WTC11 (cell line): ENCODE data around the gene OR11A1. TPM values are rescaled to one million over a fixed set of nuclear protein-coding genes. Genes with fewer than 3 reads are reported as not detected.

ENCODE experiments used
- ATAC-seq: fragments of 200-7000 bp; cut with Tn5 transposase; 2 replicates; pipeline ENCODE4 v1.10.0; 2021; ENCODE audit warnings: mild to moderate bottlenecking, moderate library complexity
- CTCF ChIA-PET: fragments of 300-600 bp; sonication (Branson Sonifier 250); formaldehyde crosslinking; loops from one replicate; lab custom pipeline; 2021; ENCODE audit warnings: antibody characterized with exemption; lab: Charles Lee
- POLR2A ChIA-PET: fragments of 350-600 bp; sonication (Branson Sonifier 250); formaldehyde crosslinking; loops from one replicate; lab custom pipeline; 2021; ENCODE audit warnings: antibody characterized with exemption; lab: Charles Lee
- DNase-seq: peaks from one replicate; pipeline ENCODE4 v3.0.0; 2021; ENCODE audit warnings: low spot score
- H3K27ac Mint-ChIP-seq: 2 replicates; pipeline ENCODE4 v1.8.0; 2021; ENCODE audit warnings: mixed read lengths
- H3K27me3 Mint-ChIP-seq: 2 replicates; pipeline ENCODE4 v1.8.0; 2021; ENCODE audit warnings: low read depth, mild to moderate bottlenecking, moderate library complexity, mixed read lengths
- H3K36me3 Mint-ChIP-seq: 2 replicates; pipeline ENCODE4 v1.8.0; 2021; ENCODE audit warnings: mixed read lengths
- H3K4me1 Mint-ChIP-seq: 2 replicates; pipeline ENCODE4 v1.8.0; 2022; ENCODE audit warnings: mixed read lengths
- H3K4me3 Mint-ChIP-seq: 2 replicates; pipeline ENCODE4 v1.8.0; 2021; ENCODE audit warnings: mild to moderate bottlenecking, moderate library complexity, mixed read lengths
- H3K9me3 Mint-ChIP-seq: 2 replicates; pipeline ENCODE4 v1.8.0; 2021; ENCODE audit warnings: mixed read lengths
- AFF4 ChIP-seq: sonication (generic); formaldehyde crosslinking; IDR thresholded peaks from 2 replicates; pipeline ENCODE4 v1.8.1; 2023; ENCODE audit warnings: mild to moderate bottlenecking, missing genetic modification reagents, borderline replicate concordance
- ARID4B ChIP-seq: sonication (generic); formaldehyde crosslinking; IDR thresholded peaks from 2 replicates; pipeline ENCODE4 v1.8.0; 2023; ENCODE audit warnings: missing genetic modification reagents, mild to moderate bottlenecking, borderline replicate concordance
- ATF2 ChIP-seq: sonication (generic); formaldehyde crosslinking; IDR thresholded peaks from 2 replicates; pipeline ENCODE4 v1.8.1; 2022; ENCODE audit warnings: low read depth, missing genetic modification reagents, borderline replicate concordance
- ATF3 ChIP-seq: sonication (generic); formaldehyde crosslinking; conservative IDR thresholded peaks from 2 replicates; pipeline ENCODE4 v1.8.1; 2022; ENCODE audit warnings: mild to moderate bottlenecking, missing genetic modification reagents
- HMGXB4 ChIP-seq: sonication (generic); formaldehyde crosslinking; IDR thresholded peaks from 2 replicates; pipeline ENCODE4 v1.8.1; 2023; ENCODE audit warnings: mild to moderate bottlenecking, moderate library complexity, missing genetic modification reagents
- IRF2 ChIP-seq: sonication (generic); formaldehyde crosslinking; IDR thresholded peaks from 2 replicates; pipeline ENCODE4 v1.8.0; 2022; ENCODE audit warnings: low read depth, missing genetic modification reagents, borderline replicate concordance
- MXD4 ChIP-seq: fragments of 250-450 bp; sonication (Bioruptor Pico); IDR thresholded peaks from 2 replicates; pipeline ENCODE4 v1.8.0; 2021; ENCODE audit warnings: mild to moderate bottlenecking, moderate library complexity, borderline replicate concordance
- TEAD1 ChIP-seq: sonication (generic); formaldehyde crosslinking; IDR thresholded peaks from 2 replicates; pipeline ENCODE4 v1.8.0; 2022; ENCODE audit warnings: mild to moderate bottlenecking, missing genetic modification reagents
- TP53 ChIP-seq: sonication (generic); formaldehyde crosslinking; IDR thresholded peaks from 2 replicates; pipeline ENCODE4 v1.8.1; 2023; ENCODE audit warnings: mild to moderate bottlenecking, missing genetic modification reagents
- USF1 ChIP-seq: sonication (generic); formaldehyde crosslinking; IDR thresholded peaks from 2 replicates; pipeline ENCODE4 v1.8.0; 2022; ENCODE audit warnings: mild to moderate bottlenecking, missing genetic modification reagents
- ZMAT4 ChIP-seq: fragments of 250-450 bp; sonication (Bioruptor Pico); IDR thresholded peaks from 2 replicates; pipeline ENCODE4 v1.9.0; 2021; ENCODE audit warnings: mild to moderate bottlenecking
- ZNF219 ChIP-seq: sonication (generic); formaldehyde crosslinking; IDR thresholded peaks from 2 replicates; pipeline ENCODE4 v1.8.0; 2023; ENCODE audit warnings: missing genetic modification reagents, mild to moderate bottlenecking, borderline replicate concordance
- ZNF281 ChIP-seq: sonication (generic); formaldehyde crosslinking; IDR thresholded peaks from 2 replicates; pipeline ENCODE4 v1.8.0; 2023; ENCODE audit warnings: mild to moderate bottlenecking, missing genetic modification reagents
- ZNF396 ChIP-seq: fragments of 250-450 bp; sonication (Bioruptor Pico); IDR thresholded peaks from 2 replicates; pipeline ENCODE4 v1.8.0; 2021; ENCODE audit warnings: mild to moderate bottlenecking, moderate library complexity, borderline replicate concordance
- ZNF423 ChIP-seq: fragments of 250-450 bp; sonication (Bioruptor Pico); IDR thresholded peaks from 2 replicates; pipeline ENCODE4 v2.1.2; 2022; ENCODE audit warnings: mild to moderate bottlenecking, moderate library complexity
- ZNF425 ChIP-seq: fragments of 250-450 bp; sonication (Bioruptor Pico); conservative IDR thresholded peaks from 2 replicates; pipeline ENCODE4 v1.9.0; 2021; ENCODE audit warnings: mild to moderate bottlenecking
- total RNA-seq: library from RNA; stranded (reverse); gene quantifications from 3 replicates; pipeline ENCODE4 v1.2.3, GENCODE V29; 2021

Gene OR11A1
- total RNA-seq, 1 experiment from 2014 or later, result not detected

- no peak for ATAC-seq
- POLR2A ChIA-PET, result no interaction called here
- H3K9me3 Mint-ChIP-seq, result peaks cover 17% of the 10 kb centered on the region
Observed at GRCh38 chr6:29477923-29478450, 21.1 kb upstream of the OR11A1 start.

GRCh38 chr6:29474996-29475395 lies 18.1 kb upstream of the OR11A1 start:
- DNase-seq (no peak), ATAC-seq (no peak)
- CTCF ChIA-PET, result no interaction called here
- POLR2A ChIA-PET, result no interaction called here
- H3K27me3 Mint-ChIP-seq, result peaks cover 4% of the 10 kb centered on the region; the same call in 1 of the 2 replicates
- H3K36me3 Mint-ChIP-seq, result no peaks in the 10 kb centered on the region
- peaks cover 3% of the 10 kb centered on the region; the same call in 1 of the 2 replicates for H3K9me3 Mint-ChIP-seq
- H3K4me3 Mint-ChIP-seq, result no peak overlapping the region
- H3K27ac Mint-ChIP-seq, result no peak overlapping the region
- no peaks in the 10 kb centered on the region for H3K4me1 Mint-ChIP-seq
- TF ChIP-seq ZMAT4 (CRISPR knock-in tag), result no peak
- no peak for TF ChIP-seq ZNF219 (CRISPR knock-in tag)
- no peak for TF ChIP-seq ARID4B (CRISPR knock-in tag)
- TF ChIP-seq ZNF425 (CRISPR knock-in tag), result no peak
- no peak for TF ChIP-seq USF1 (CRISPR knock-in tag)
- TF ChIP-seq ZNF396 (CRISPR knock-in tag), result no peak
- TF ChIP-seq ATF3, result no peak
- TF ChIP-seq ZNF281 (CRISPR knock-in tag), result no peak
- no peak for TF ChIP-seq TP53 (CRISPR knock-in tag)
- no peak for TF ChIP-seq HMGXB4 (CRISPR knock-in tag)
- TF ChIP-seq ATF2, result no peak
- TF ChIP-seq IRF2 (CRISPR knock-in tag), result no peak
- no peak for TF ChIP-seq AFF4 (CRISPR knock-in tag)
- TF ChIP-seq MXD4 (CRISPR knock-in tag), result no peak

More at GRCh38 chr6:29477923-29478450, 21.1 kb upstream of the OR11A1 start:
- CTCF ChIA-PET, result interaction anchor here (1.1 kb wide), 1 partner anchor 406 kb away, joined by 3 read pairs; no protein-coding TSS in a partner anchor
- H3K4me1 Mint-ChIP-seq, result no peaks in the 10 kb centered on the region
- H3K4me3 Mint-ChIP-seq, result no peak overlapping the region
- no peaks in the 10 kb centered on the region for H3K36me3 Mint-ChIP-seq
- DNase-seq, result no peak
- H3K27me3 Mint-ChIP-seq, result peaks cover 9% of the 10 kb centered on the region
- no peak overlapping the region for H3K27ac Mint-ChIP-seq
- TF ChIP-seq TEAD1 (CRISPR knock-in tag) (no peak), ZNF423 (CRISPR knock-in tag) (no peak)
- TF ChIP-seq, all 79 proteins: peak for 0
